ENCODE data around the gene CLEC4G.

CLEC4G gene

GRCh38 chr19:7687177-7687576 is 44.7 kb downstream of the CLEC4G start:
- TF ChIP-seq ZNF70 (CRISPR knock-in tag; IDR thresholded peaks at IDR 0.05) (no peak), GLIS3 (CRISPR knock-in tag; IDR thresholded peaks at IDR 0.05) (no peak), TCF4 (CRISPR knock-in tag; IDR thresholded peaks at IDR 0.05; ENCODE audit: borderline replicate concordance) (no peak), CSDC2 (CRISPR knock-in tag; IDR thresholded peaks at IDR 0.05) (no peak), ZFP30 (CRISPR knock-in tag; IDR thresholded peaks at IDR 0.05) (no peak), ARNTL (CRISPR knock-in tag; IDR thresholded peaks at IDR 0.05; ENCODE audit: borderline replicate concordance, low read depth) (no peak), CSRNP3 (CRISPR knock-in tag; IDR thresholded peaks at IDR 0.05) (no peak), ESRRG (CRISPR knock-in tag; IDR thresholded peaks at IDR 0.05) (no peak), TOX (CRISPR knock-in tag; IDR thresholded peaks at IDR 0.05; ENCODE audit: borderline replicate concordance) (no peak), ZNF8 (CRISPR knock-in tag; IDR thresholded peaks at IDR 0.05) (no peak), ISL1 (CRISPR knock-in tag; IDR thresholded peaks at IDR 0.05) (no peak), TSHZ2 (CRISPR knock-in tag; IDR thresholded peaks at IDR 0.05) (no peak), OSR1 (CRISPR knock-in tag; IDR thresholded peaks at IDR 0.05) (no peak), BACH2 (CRISPR knock-in tag; IDR thresholded peaks at IDR 0.05; ENCODE audit: borderline replicate concordance) (no peak)
- peak; percentile 27; the same call in 2 of the 3 replicates for ATAC-seq

GRCh38 chr19:7685546-7686445 is 46.1 kb downstream of the CLEC4G start:
- ATAC-seq = no peak
- TF ChIP-seq OSR1 (CRISPR knock-in tag; IDR thresholded peaks at IDR 0.05) (no peak), POU6F1 (CRISPR knock-in tag; IDR thresholded peaks at IDR 0.05; ENCODE audit: borderline replicate concordance, low read depth) (no peak), ZFP3 (CRISPR knock-in tag; IDR thresholded peaks at IDR 0.05) (no peak), PATZ1 (CRISPR knock-in tag; IDR thresholded peaks at IDR 0.05; ENCODE audit: borderline replicate concordance) (no peak), TOX (CRISPR knock-in tag; IDR thresholded peaks at IDR 0.05; ENCODE audit: borderline replicate concordance) (no peak), ISL1 (CRISPR knock-in tag; IDR thresholded peaks at IDR 0.05) (no peak), CSRNP3 (CRISPR knock-in tag; IDR thresholded peaks at IDR 0.05) (no peak), TSHZ2 (CRISPR knock-in tag; IDR thresholded peaks at IDR 0.05) (no peak), TCF4 (CRISPR knock-in tag; IDR thresholded peaks at IDR 0.05; ENCODE audit: borderline replicate concordance) (no peak), BACH2 (CRISPR knock-in tag; IDR thresholded peaks at IDR 0.05; ENCODE audit: borderline replicate concordance) (no peak), ZFP30 (CRISPR knock-in tag; IDR thresholded peaks at IDR 0.05) (no peak), ESRRG (CRISPR knock-in tag; IDR thresholded peaks at IDR 0.05) (no peak)
